Stimulated activated CD4-positive, alpha-beta T cell treated with anti-CD3 and anti-CD28 coated beads, TNF-alpha, amount 100 ng/mL, for 4 hours (primary cell): Measurements from ENCODE around the gene DIDO1.
A peak's percentile ranks its signal among the peaks of the same experiment; 100 is the strongest.

Experiments
- DNase-seq, 3 experiments: peaks; one replicate each; pipeline ENCODE4 v3.0.0-alpha.2; 2020; ENCODE audit warnings: low read depth in 3 of 3

The DIDO1 gene

DNA sequence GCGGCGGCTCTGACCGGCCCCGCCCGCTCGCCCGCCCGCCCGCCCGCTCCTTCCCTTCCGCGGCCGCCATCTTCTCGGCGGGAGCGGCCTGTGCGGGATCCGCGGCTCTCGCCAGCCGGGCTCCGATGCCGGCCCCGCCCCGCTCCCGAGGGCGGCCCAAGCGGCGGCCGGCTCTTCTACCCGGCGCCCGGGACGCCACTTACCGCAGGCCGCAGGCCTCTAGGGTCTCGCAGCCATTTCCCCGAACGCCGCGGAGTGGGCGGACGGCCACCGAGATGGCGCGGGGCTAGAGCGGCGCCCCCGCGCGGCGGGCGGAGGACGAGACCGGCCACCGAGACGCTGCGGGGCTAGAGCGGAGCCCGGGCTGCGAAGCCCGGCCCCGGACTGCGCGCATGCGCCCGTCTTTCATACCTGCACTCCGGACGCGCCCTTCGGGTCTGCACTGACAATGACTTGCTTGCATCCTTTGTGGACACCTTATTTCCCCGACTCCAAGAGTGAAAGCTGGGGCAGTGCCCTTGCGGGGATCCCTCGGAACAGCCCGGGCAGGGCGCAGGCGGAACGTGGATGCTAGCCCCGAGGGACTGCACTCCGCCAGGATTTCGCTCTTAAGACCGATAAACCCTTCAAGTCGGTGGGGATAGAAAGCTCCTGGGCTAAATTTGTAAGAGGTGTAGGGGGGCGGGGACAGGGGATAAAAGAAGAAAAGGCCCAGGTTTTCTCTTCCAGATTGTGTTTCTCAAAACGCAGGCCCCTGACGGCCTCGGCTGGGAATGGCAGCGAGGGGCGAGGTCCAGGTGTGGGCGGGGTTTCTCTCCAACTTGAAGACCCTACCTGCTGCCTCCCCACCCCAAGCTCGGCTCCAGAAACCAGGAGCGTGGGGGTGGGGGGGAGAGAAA, at the start of gene DIDO1:
Gene DIDO1 (minus strand): TSS at position 277 of the 899 bp plus-strand sequence.
- DNase-seq: peak; percentile 79 to 81 (median 81)

DNA sequence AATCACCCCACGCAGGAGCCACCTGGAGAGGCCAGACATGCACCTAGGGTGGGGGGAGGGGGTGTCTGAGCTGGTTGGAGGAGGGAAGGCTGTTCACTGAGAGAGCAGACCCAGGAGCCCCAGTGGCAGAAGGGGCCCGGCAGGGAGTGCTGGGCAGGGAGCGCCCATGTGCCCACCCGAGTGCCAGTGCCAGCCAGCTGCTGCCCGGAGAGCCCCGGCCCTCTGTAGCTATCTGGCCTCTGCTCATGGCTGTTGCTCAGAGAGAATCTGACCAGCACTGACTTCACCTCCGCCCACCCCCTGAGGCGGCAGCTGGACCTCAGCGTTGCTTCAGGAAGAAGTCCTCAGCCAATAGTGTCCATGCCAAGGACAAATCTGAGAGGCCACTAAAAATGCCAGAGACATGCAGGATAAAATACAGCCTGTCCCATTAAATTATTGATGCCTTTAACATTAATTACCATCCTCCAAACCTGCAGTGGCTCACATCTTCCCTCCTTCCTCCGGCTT, 49.0 kb upstream of the DIDO1 start:
- no peak for DNase-seq

DNA sequence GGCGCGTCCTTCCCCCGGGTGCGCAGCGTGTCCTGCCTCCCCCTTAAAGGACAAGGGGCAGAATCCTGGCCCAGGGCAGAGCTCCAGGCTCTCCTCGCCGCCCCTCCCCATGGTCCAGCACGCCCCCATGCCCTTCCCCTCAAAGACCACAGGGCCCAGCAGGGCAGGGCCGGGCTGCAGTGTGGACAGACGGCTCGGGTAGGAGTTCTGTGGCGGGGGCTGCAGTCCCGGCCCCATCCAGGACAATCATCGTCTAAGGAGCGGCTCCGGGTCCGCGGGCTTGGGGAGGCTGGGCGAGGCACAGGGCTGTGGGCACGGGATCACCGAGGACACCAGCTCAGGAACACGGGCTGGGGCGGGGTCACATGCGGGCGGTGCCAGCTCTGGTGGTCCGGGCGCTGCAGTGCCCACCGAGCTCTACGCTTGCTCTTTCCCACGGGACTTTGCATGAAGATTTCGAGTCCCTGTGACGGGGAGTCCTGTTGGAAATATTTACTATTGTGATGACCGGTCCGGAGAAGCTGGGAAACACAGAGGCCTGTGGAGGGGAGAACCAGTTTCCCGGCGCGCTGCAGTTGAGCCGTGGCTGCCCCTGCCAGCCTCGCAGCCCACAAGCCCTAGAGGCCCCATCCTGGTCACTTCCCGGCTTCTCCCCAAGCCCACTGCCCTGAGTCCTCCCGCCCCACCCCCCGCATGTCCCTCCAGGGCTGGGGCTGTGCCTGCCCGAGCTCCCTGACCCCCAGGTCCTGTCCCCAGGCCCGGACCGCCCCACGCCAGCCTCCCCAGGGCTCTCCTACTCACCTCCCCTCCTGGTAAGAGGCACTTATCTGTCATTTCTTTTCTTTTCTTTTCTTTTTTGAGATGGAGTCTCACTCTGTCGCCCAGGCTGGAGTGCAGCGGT, 46.8 kb upstream of the DIDO1 start:
- no peak for DNase-seq

DNA sequence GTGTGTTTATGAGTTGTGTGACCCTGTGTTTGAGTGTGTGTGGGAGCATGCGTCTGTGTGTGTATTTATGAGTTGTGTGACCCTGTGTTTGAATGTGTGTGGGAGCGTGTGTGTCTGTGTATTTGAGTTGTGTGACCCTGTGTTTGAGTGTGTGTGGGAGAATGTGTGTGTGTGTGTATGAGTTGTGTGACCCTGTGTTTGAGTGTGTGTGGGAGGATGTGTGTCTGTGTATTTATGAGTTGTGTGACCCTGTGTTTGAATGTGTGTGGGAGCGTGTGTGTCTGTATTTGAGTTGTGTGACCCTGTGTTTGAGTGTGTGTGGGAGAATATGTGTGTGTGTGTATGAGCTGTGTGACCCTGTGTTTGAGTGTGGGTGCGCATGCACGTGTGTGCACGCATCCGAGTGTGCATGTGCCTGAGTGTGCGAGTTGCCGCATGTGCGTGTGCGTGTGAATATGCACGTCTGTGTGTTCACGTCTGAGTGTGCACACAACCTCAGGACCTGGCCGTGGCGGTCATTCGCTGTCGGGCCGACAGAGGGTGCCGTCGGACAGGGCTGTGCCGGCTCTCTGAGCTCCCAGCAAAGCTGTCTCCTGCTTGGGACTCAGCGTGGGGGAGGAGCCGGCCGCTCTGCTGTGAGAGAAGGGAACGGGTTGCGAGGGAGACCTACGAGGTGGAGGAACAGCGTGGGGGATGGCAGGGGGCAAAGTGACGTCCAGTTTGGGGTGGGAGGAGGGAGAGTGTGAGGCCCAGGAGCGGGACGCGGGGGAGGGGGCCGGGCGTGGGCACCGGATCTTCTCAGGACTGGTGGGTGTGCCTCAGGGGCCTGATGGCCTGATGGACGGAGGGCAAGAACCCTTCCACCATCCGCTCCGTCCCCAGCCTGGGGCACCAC, 45.9 kb upstream of the DIDO1 start:
- peak; percentile 73 to 74 (median 73) for DNase-seq

DNA sequence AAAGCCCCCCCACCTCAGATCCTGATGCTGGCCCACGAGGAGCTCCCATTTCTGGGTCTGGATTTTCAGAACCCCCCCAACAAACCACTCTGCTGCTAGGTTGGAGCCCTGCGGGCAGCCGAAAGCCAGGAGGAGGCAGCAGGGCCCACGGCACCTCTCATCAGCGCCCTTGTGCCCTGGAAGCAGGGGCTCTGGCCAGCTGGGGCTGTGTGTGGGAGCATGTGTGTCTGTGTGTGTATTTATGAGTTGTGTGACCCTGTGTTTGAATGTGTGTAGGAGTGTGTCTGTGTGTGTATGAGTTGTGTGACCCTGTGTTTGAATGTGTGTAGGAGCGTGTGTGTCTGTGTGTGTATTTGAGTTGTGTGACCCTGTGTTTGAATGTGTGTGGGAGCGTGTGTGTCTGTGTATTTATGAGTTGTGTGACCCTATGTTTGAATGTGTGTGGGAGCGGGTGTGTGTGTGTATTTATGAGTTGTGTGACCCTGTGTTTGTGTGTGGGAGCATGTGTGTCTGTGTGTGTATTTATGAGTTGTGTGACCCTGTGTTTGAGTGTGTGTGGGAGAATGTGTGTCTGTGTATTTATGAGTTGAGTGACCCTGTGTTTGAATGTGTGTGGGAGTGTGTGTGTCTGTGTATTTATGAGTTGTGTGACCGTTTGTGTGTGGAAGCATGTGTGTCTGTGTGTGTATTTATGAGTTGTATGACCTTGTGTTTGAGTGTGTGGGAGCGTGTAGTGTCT, 45.1 kb upstream of the DIDO1 start:
- no peak for DNase-seq

DNA sequence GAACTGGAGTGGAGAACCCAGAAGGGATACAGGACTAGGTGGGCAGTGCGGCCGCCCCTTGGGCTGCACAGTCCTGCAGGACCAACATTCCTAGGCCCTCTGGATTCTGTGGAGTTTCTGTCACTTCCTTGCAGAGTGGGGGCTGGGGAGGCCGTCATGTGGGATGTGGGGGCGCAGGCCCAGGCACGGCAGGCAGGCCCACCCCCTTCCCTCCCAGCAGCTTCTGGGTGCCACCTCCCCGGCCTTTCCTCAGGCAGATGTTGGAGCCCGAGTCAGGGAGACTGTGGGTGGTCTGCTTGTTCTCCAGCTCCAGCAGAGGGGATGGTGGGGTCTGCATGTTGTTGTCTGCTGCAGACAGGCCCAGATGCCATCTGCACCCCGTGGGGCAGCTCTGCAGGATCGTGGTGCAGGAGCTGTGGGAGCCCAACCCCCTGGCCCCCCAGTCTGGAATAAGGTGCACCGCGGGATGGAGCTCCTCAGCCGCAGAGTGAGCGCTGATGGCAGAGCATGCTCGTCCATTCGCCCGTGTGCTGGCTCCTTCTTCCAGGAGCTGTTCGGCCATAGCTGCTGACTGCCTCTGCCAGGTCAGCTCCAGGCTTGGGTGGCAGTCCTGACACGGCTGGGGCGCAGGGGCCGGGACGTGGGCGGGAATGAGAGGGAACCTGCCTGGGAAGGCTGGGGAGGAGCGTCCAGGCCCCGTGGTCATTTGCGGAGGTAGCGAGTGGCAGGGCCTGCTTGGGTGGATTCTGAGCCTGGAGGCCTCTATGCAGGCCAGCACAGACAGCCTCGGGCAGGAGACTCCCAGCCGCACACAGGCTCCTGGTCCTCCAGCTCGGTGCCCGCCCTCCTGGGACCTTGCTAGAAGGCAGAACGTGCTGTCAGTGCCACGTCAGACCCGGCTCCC, 44.3 kb upstream of the DIDO1 start:
- no peak for DNase-seq

DNA sequence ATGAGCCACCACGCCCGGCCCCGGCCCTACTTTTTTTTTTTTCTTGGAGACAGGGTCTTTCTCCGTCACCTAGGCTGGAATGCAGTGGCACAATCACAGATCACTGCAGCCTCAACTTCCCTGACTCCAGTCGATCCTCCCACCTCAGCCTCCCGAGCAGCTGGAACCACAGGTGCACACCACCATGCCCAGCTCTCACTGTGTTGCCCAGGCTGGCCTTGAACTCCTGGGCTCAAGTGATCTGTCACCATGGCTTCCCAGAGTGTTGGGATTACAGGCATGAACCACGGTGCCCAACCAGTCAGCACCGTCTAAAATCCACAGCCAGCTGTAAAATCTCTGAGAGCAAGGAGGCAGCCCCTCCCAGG, 43.6 kb upstream of the DIDO1 start:
- DNase-seq: no peak

DNA sequence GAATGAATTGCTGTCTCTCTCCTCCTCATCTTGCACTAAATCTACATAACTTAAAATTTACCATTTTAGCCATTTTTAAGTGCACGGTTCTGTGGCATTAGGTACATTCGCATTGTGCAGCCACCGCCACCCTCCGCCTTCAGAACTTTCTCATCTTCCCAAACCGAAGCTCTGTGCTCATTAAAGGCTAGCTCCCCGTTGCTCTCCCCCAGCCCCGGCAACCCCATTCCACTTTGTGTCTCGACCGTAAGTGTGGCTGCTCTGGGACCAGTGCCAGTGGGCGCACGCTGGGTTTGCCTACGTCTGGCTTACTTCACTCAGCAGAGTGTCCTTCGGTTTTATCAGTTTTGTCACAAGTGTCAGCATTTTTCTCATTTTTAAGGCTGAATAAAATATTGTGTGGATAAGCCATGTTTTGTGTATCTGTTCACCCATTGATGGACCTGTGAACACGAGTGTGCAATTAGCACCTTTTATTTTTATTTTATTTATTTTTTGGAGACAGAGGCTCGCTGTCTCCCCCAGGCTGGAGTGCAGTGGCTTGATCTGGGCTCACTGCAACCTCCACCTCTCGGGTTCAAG, 43.0 kb upstream of the DIDO1 start:
- DNase-seq: no peak

DNA sequence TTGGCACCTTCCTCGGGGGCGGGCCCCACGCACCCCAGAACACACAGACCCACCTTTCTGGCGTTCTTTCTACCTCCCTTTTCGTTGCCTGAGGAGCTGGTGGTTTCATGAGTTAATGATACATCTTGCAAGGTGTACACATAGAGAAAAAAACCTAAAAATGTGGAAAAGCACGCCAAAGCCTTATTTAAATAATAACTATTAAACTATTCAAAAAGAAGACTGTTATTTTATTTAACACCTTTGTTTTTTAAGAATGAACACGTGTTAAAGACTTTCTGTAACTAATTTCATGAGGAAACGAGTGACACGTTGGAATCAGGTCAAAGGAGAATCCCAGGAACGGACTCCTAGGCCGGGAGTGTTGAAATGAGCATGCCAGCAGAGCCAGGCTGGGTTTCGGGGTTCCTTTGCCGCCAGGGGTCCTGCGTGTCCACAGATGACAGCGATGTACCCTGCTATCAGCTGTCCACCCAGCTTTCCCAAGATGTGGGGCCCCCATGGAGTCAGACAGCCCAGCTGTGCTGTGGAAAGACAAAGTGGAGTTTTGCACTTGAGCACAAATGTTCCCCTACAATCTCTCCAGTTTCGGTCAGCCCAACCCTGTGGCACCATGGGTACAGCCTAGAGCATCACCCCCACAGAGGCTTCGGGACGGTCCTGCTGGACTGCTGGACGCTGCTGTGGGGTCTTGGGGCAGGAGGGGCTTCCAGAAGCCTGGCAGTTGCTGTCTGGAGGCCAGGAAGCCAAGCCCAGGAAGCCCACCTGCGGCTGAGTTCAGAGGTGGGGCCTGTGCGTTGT, 42.3 kb upstream of the DIDO1 start:
- no peak for DNase-seq

DNA sequence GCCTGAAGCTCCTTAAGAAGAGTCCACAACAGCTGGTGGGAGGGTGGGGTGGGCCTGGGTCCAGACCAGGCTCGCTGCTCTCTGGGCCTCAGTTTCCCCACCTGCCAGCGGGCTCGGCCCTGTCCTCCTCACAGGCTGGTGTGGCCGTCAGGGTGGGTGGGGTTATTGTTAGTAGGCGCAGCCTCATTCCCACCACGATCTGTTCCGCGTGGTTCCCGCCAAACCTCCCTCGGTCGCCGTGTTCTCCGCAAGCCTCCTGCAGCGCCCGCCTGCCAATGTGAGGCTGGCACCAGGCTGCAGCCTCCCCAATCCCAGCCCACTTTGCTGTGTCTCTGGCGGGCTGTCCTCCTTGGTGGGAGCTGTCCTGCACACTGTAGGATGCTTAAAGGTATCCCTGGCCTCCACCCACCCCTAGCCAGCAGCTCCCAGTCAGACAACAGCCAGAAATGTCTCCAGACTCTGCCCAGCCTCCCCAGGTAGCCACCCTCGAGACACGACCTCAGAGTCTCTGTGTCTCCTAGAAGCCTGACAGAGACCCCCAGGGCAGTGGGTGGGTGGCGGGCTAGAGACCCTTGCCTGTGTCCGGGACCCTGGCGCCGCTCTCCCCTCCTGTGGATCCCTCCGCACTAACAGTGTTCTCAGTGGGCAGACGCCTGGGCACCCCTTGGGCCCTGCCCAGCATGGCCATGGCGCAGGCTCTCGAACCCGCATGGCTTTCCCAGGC, 41.5 kb upstream of the DIDO1 start:
- DNase-seq: no peak

DNA sequence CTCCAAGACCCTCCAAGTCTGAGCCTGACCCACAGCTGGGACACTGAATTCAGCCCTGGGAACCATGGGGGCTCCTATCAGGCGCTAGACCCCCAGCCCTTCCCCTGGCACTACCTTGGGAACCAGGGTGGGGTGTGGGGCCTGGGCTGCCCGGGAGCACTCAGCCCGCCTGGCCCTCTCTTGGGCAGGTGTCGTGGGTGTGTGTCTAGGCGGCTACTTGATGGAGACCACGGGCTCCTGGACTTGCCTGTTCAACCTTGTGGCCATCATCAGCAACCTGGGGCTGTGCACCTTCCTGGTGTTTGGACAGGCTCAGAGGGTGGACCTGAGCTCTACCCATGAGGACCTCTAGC, 40.8 kb upstream of the DIDO1 start:
- no peak for DNase-seq

DNA sequence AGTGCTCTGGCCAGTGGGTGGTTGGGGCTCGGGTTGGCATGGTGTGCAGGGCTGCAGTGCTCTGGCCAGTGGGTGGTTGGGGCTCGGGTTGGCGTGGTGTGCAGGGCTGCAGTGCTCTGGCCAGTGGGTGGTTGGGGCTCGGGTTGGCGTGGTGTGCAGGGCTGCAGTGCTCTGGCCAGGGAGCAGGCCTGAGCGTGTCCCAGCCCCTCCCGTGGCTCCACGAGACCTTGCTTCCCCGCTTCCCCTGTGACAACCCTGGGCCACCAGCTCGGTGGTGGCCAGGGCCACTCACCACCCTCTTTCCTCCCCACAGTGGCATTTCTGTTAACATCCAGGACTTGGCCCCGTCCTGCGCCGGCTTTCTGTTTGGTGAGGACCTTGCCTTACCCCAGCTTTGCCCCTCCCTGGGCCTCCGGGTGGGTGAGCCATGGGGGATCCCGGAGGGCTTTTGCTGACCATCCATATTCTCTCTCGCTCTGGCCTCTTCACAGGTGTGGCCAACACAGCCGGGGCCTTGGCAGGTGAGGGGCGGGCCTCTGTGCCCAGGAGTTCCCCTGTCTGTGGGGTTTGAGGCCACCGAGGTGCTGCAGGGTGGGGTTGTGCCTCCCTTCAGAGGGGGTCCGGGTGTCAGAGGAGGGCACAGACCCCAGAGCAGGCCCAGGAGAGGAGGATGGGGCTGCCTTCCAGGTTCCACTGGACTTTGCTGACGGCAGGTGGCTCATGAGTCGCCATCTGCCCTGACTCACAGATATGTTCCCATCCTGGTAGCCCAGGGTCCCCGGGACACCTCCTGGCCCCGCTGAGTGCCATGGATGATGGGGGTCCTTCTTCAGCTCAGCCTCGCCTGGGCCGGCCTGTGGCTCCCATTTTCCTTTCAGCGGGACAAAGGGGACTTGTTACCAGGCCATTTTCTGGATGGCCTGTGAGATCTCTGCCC, 40.2 kb upstream of the DIDO1 start:
- no peak for DNase-seq

DNA sequence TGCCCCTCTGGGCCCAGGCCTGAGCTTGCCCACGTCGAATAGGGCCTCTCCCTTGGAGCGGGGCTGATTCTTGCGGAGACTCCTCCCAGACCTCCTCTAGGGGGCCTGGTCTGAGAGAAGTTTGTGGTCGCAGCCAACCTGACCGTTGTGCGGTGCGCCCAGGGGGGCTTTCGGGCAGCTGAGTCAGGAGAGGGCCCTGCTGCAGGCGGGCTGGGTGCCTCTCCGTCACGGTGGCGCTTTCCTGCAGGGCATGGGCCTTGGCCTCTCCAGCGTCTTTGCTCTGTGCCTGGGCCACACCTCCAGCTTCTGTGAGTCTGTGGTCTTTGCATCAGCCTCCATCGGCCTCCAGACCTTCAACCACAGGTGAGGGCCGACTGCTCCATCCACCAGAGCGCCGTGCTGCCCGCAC, 39.1 kb upstream of the DIDO1 start:
- DNase-seq: no peak

DNA sequence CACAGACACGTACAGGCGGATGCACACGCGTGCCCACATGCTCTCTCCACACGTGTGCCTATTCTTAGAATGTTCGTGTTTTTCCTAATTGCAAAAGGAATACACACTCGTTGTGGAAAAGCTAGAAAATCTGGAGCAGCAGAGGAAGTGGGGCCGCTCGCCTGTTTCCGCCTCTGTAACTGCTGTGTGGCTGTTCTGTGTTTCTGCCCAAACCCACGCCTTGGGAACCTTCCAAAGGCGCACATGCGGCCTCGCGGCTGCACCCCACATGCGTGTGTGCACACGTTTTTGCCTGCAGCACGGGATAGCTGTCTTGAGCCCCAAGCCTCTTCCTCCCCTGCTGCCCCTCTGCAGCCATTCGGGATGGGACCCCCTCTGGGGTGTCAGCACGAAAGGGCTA, 38.4 kb upstream of the DIDO1 start:
- no peak for DNase-seq

DNA sequence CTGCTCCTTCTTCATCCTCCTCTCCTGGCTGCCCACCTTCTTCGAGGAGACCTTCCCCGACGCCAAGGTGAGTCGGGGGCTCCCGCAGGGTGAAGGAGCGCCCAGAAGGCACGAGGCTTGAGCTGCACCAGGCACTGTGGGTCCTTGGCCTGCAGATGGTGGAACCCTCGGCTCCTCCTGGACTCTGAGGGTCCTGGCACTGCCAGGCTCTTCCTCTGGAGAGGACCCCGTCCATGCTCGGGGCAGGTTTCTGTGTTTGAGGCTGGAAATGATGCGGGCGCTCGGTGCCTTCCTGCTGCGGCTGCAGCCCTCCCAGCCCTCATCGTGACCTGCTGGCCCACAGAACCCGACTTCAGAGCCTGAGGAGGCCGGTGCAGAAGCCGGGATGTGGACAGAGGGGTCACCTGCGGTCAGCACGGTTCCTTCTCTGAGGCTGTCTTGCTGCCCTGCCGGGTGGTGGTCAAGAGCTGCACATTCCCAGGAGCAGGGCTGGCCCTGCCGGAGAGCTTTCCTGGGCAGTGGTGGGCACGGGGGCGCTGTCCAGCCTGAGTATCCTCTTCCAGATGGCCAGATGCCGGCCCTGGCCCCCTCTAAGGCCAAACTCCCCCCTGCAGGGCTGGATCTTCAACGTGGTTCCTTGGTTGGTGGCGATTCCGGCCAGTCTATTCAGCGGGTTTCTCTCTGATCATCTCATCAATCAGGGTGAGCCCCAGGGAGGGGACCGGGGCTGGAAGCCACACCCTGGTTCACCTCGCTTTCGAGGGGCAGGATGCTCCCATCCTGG, 37.5 kb upstream of the DIDO1 start:
- no peak for DNase-seq
